Naive thymus-derived CD4-positive, alpha-beta T cell (primary cell): ENCODE results near the gene VAPB. TPM values are rescaled to one million over a fixed set of nuclear protein-coding genes. Genes with fewer than 3 reads are reported as not detected.

ENCODE experiments used
- ATAC-seq: fragments of 150-1000 bp; cut with Tn5 transposase; 2 replicates; pipeline ENCODE4 v1.10.0; 2021; ENCODE audit warnings: mild to moderate bottlenecking, moderate library complexity
- CTCF ChIA-PET: fragments of 350-600 bp; sonication (Branson Sonifier 250); formaldehyde crosslinking; loops from one replicate; lab custom pipeline; 2021; ENCODE audit warnings: antibody characterized with exemption; lab: Charles Lee
- POLR2A ChIA-PET: fragments of 350-600 bp; sonication (Branson Sonifier 250); formaldehyde crosslinking; loops from one replicate; lab custom pipeline; 2021; ENCODE audit warnings: antibody characterized with exemption, inconsistent platforms; lab: Charles Lee
- DNase-seq, 9 donors: peaks; one replicate each; pipeline versions ENCODE4 v3.0.0 to v3.0.0-alpha.2; 2020 to 2022; ENCODE audit warnings: mixed read lengths in 1 of 9
- H3K27ac ChIP-seq: one replicate; pipeline ENCODE4 v1.7.0; 2013; ENCODE audit warnings: mild to moderate bottlenecking, low read depth, low read length, moderate library complexity
- H3K27me3 ChIP-seq, 2 donors: one replicate each; pipeline ENCODE4 v1.7.0; 2013; ENCODE audit warnings: low read length in 2 of 2, mild to moderate bottlenecking in 2 of 2, moderate library complexity in 2 of 2; ENCODE audit not compliant: control insufficient read depth in 2 of 2, insufficient read depth in 2 of 2
- H3K36me3 ChIP-seq, 3 experiments: 1 replicate in 2 of 3; 2 replicates in 1 of 3; pipeline ENCODE4 v1.7.0; 2013; ENCODE audit warnings: low read length in 3 of 3, mild to moderate bottlenecking in 3 of 3, moderate library complexity in 1 of 3; ENCODE audit not compliant: insufficient read depth in 3 of 3, control insufficient read depth in 2 of 3
- H3K4me1 ChIP-seq, 2 donors: one replicate each; pipeline ENCODE4 v1.7.0; 2013; ENCODE audit warnings: low read length in 2 of 2, mild to moderate bottlenecking in 2 of 2, moderate library complexity in 1 of 2; ENCODE audit not compliant: control insufficient read depth in 2 of 2, insufficient read depth in 2 of 2
- H3K4me3 ChIP-seq: 2 replicates; pipeline ENCODE4 v1.7.0; 2013; ENCODE audit warnings: mild to moderate bottlenecking, low read length
- H3K9me3 ChIP-seq, 3 experiments: 1 replicate in 2 of 3; 2 replicates in 1 of 3; pipeline ENCODE4 v1.7.0; 2013; ENCODE audit warnings: low read length in 3 of 3; ENCODE audit not compliant: control insufficient read depth in 2 of 3
- H3K27ac Mint-ChIP-seq, 9 donors: one replicate each; pipeline ENCODE4 v1.8.0; 2020 to 2022; ENCODE audit warnings: mixed read lengths in 9 of 9, mild to moderate bottlenecking in 8 of 9, moderate library complexity in 5 of 9, inconsistent platforms in 2 of 9
- H3K27me3 Mint-ChIP-seq, 5 donors: one replicate each; pipeline ENCODE4 v1.8.0; 2021 to 2022; ENCODE audit warnings: mixed read lengths in 5 of 5, mild to moderate bottlenecking in 1 of 5
- H3K36me3 Mint-ChIP-seq, 5 donors: one replicate each; pipeline ENCODE4 v1.8.0; 2020 to 2022; ENCODE audit warnings: mixed read lengths in 5 of 5, mild to moderate bottlenecking in 3 of 5, inconsistent platforms in 1 of 5
- H3K4me1 Mint-ChIP-seq, 7 donors: one replicate each; pipeline ENCODE4 v1.8.0; 2020 to 2022; ENCODE audit warnings: mixed read lengths in 7 of 7, mild to moderate bottlenecking in 3 of 7, inconsistent platforms in 1 of 7
- H3K4me3 Mint-ChIP-seq, 10 donors: one replicate each; pipeline ENCODE4 v1.8.0; 2020 to 2022; ENCODE audit warnings: mild to moderate bottlenecking in 10 of 10, mixed read lengths in 10 of 10, moderate library complexity in 6 of 10, inconsistent platforms in 2 of 10
- H3K9me3 Mint-ChIP-seq, 11 donors: one replicate each; pipeline ENCODE4 v1.8.0; 2020 to 2022; ENCODE audit warnings: mixed read lengths in 11 of 11, mild to moderate bottlenecking in 4 of 11, inconsistent platforms in 1 of 11, moderate library complexity in 1 of 11
- intact Hi-C, 2 donors: fragments of 100-400 bp; cut with micrococcal nuclease; formaldehyde crosslinking; loops; one replicate each; pipeline ENCODE4 v1.15.1; 2023
- polyA plus RNA-seq, 2 donors: library from polyadenylated mRNA; unstranded; fragments of 300-500 nt; fragmentation: Illumina TruSeq; gene quantifications; one replicate each; pipeline ENCODE4 v1.2.3, GENCODE V29; 2021
- total RNA-seq, 6 experiments: library from RNA in 5 of 6; stranded (reverse) in 5 of 6; gene quantifications; 1 replicate in 5 of 6; 2 replicates in 1 of 6; pipeline ENCODE4 v1.2.3 and lab custom pipeline; 2021 to 2026

VAPB gene
- total and polyA plus RNA-seq, 7 experiments from 2014 or later = 21.9 to 37.0 (median 25.3) TPM

GRCh38 chr20:58431134-58431533, 42.1 kb downstream of the VAPB start:
- Mint-ChIP-seq H3K9me3 (peaks cover 0 to 3% (median 0%) of the 10 kb centered on the region in 11 donors), H3K27me3 (no peaks in the 10 kb centered on the region), H3K4me3 (no peak overlapping the region), H3K27ac (no peak overlapping the region), H3K36me3 (peaks cover 6 to 19% (median 9%) of the 10 kb centered on the region in 5 donors), H3K4me1 (peaks cover 18 to 50% (median 44%) of the 10 kb centered on the region in 7 donors)
- Histone ChIP-seq H3K27me3 (no peaks in the 10 kb centered on the region), H3K9me3 (no peaks in the 10 kb centered on the region), H3K4me1 (peaks cover 0 to 5% of the 10 kb centered on the region in 2 donors), H3K4me3 (no peak overlapping the region), H3K27ac (no peak overlapping the region), H3K36me3 (peaks cover 0 to 8% (median 4%) of the 10 kb centered on the region in 3 experiments)
- POLR2A ChIA-PET = interaction anchor here (1.0 kb wide), 1 partner anchor 11 kb away, joined by 3 read pairs; no protein-coding TSS in a partner anchor
- CTCF ChIA-PET = no interaction called here
- DNase-seq (no peak), ATAC-seq (no peak)
- intact Hi-C loops = no loop called here

DNA sequence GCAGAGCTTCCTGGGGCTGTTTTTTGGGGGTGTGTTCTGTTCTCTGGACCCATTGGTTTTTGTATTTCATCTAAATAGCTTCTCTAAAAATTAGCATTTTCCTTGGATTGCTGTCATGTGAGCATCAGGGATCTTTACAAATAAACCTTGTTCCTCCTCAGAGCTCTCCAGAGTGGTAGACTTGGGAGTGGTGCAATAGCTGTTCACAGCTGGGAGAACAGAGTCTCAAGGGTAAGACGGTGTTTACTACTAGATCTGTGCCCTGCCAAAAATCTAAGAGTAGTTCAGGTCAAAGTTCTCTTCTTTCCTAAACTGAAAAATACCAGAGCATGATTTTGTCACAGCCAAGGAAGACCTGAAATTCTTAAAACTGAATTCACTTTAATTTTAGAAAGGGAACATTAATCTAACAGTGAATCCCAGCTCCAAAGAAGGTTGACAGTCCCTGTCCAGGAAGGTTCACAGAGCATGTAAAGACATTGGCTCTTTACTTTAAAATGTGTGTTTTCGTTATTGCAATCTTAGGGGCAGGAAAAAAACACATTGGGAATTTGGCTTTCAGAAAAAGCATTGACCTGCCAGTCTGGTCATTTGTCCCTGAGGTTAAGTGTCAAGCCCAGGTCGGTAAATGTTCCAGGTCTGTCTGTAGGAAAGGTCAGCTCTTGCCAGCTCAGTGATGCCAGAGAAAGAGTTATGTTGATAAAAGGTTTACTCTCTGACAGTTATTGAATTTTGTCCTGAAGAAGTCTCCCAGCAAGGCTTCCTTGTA, 43.3 kb downstream of the VAPB start:
- ATAC-seq (no peak), DNase-seq (no peak)
- H3K4me1 ChIP-seq = peaks cover 0 to 5% of the 10 kb centered on the region in 2 donors
- Mint-ChIP-seq H3K36me3 (peaks cover 6 to 21% (median 10%) of the 10 kb centered on the region in 5 donors), H3K27me3 (no peaks in the 10 kb centered on the region), H3K27ac (peak overlapping the region in 7 of 9 donors; percentile 38 to 81 (median 68)), H3K4me3 (peak overlapping the region in 1 of 10 donors; percentile 34), H3K4me1 (peaks cover 18 to 53% (median 44%) of the 10 kb centered on the region in 7 donors), H3K9me3 (peaks cover 0 to 3% (median 0%) of the 10 kb centered on the region in 11 donors)
- no peaks in the 10 kb centered on the region for H3K9me3 ChIP-seq
- no peaks in the 10 kb centered on the region for H3K27me3 ChIP-seq
- H3K36me3 ChIP-seq = peaks cover 3 to 10% (median 4%) of the 10 kb centered on the region in 3 experiments
- intact Hi-C loops = loop anchor here in 1 of 2 donors (2.0 kb wide), 1 partner anchor 24 kb away; no protein-coding TSS in a partner anchor
- ChIA-PET CTCF (no interaction called here), POLR2A (interaction anchor here (1.0 kb wide), 1 partner anchor 12 kb away, joined by 3 read pairs; no protein-coding TSS in a partner anchor)
- H3K27ac ChIP-seq = no peak overlapping the region
- H3K4me3 ChIP-seq = no peak overlapping the region

GRCh38 chr20:58433029-58433647, 44.1 kb downstream of the VAPB start:
- CTCF ChIA-PET = no interaction called here
- no peaks in the 10 kb centered on the region for H3K27me3 ChIP-seq
- H3K36me3 Mint-ChIP-seq = peaks cover 6 to 25% (median 13%) of the 10 kb centered on the region in 5 donors
- no peak for DNase-seq
- peaks cover 0 to 3% (median 0%) of the 10 kb centered on the region in 11 donors for H3K9me3 Mint-ChIP-seq
- peaks cover 3 to 17% (median 4%) of the 10 kb centered on the region in 3 experiments for H3K36me3 ChIP-seq
- no peaks in the 10 kb centered on the region for H3K27me3 Mint-ChIP-seq
- ATAC-seq = no peak
- H3K27ac Mint-ChIP-seq = peak overlapping the region; percentile 11 to 81 (median 71)
- POLR2A ChIA-PET = interaction anchor here (1.0 kb wide), 1 partner anchor 8 kb away, joined by 3 read pairs; no protein-coding TSS in a partner anchor
- H3K9me3 ChIP-seq = no peaks in the 10 kb centered on the region
- peaks cover 0 to 5% of the 10 kb centered on the region in 2 donors for H3K4me1 ChIP-seq
- no peak overlapping the region for H3K27ac ChIP-seq
- H3K4me3 Mint-ChIP-seq = peak overlapping the region in 1 of 10 donors; percentile 7
- intact Hi-C loops = loop anchor here in 1 of 2 donors (2.0 kb wide), 1 partner anchor 24 kb away; no protein-coding TSS in a partner anchor
- H3K4me3 ChIP-seq = no peak overlapping the region
- H3K4me1 Mint-ChIP-seq = peaks cover 23 to 59% (median 50%) of the 10 kb centered on the region in 7 donors

DNA sequence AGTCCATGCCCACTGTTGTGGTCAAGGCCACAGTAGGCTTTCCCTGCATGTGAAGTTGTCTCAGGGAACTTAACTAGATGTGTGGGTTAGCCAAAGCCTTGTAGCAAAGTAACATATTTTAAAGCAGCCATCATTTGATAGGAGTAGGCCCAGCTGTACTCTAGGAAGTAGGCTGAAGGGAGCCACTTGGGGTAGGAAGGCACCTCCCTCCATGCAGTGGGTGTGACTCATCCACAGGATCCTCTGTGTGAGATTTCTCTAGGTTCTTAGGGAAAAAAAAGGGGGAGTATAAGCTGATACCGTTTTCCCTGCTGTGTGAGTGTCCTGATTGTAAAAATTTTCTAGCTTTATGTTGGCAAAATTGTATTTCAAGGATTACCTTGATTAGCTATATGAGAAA, 44.7 kb downstream of the VAPB start:
- peaks cover 0 to under 1% (median 0%) of the 10 kb centered on the region in 11 donors for H3K9me3 Mint-ChIP-seq
- peaks cover 3 to 17% (median 4%) of the 10 kb centered on the region in 3 experiments for H3K36me3 ChIP-seq
- peaks cover 6 to 28% (median 11%) of the 10 kb centered on the region in 5 donors for H3K36me3 Mint-ChIP-seq
- POLR2A ChIA-PET = interaction anchor here (1.0 kb wide), 1 partner anchor 9 kb away, joined by 3 read pairs; no protein-coding TSS in a partner anchor
- H3K9me3 ChIP-seq = no peaks in the 10 kb centered on the region
- CTCF ChIA-PET = no interaction called here
- no peaks in the 10 kb centered on the region for H3K27me3 ChIP-seq
- DNase-seq (no peak), ATAC-seq (no peak)
- peaks cover 0 to 5% of the 10 kb centered on the region in 2 donors for H3K4me1 ChIP-seq
- no peak overlapping the region for H3K27ac ChIP-seq
- no peak overlapping the region for H3K4me3 Mint-ChIP-seq
- H3K4me3 ChIP-seq = no peak overlapping the region
- intact Hi-C loops = loop anchor here in 1 of 2 donors (2.0 kb wide), 1 partner anchor 25 kb away; no protein-coding TSS in a partner anchor
- H3K27ac Mint-ChIP-seq = peak overlapping the region in 5 of 9 donors; percentile 13 to 81 (median 53)
- H3K27me3 Mint-ChIP-seq = no peaks in the 10 kb centered on the region
- H3K4me1 Mint-ChIP-seq = peaks cover 28 to 59% (median 50%) of the 10 kb centered on the region in 7 donors

DNA sequence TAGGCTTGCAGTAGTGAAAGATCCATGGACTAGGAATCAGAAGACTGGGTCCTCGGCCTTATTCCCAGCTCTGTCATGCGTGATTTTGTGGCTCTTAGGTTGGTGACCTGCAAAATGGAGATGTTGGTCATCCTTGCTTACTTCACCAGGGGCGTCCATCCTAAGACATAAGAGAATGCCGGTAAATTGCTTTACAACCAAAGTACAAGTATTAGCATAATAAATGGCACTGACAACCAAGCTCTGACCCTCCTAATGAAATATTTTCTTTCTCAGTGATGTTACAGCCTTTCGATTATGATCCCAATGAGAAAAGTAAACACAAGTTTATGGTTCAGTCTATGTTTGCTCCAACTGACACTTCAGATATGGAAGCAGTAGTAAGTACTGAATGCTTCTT, 45.3 kb downstream of the VAPB start:
- CTCF ChIA-PET = no interaction called here
- ATAC-seq (no peak), DNase-seq (no peak)
- peaks cover 28 to 60% (median 47%) of the 10 kb centered on the region in 7 donors for H3K4me1 Mint-ChIP-seq
- no peak overlapping the region for H3K27ac Mint-ChIP-seq
- POLR2A ChIA-PET = interaction anchor here (1.0 kb wide), 1 partner anchor 9 kb away, joined by 3 read pairs; no protein-coding TSS in a partner anchor
- Histone ChIP-seq H3K4me1 (peaks cover 0 to 5% of the 10 kb centered on the region in 2 donors), H3K9me3 (no peaks in the 10 kb centered on the region), H3K36me3 (peaks cover 3 to 18% (median 4%) of the 10 kb centered on the region in 3 experiments), H3K27me3 (no peaks in the 10 kb centered on the region), H3K27ac (no peak overlapping the region), H3K4me3 (no peak overlapping the region)
- H3K4me3 Mint-ChIP-seq = no peak overlapping the region
- H3K27me3 Mint-ChIP-seq = no peaks in the 10 kb centered on the region
- peaks cover 3 to 28% (median 10%) of the 10 kb centered on the region in 5 donors for H3K36me3 Mint-ChIP-seq
- intact Hi-C loops = no loop called here
- H3K9me3 Mint-ChIP-seq = no peaks in the 10 kb centered on the region

GRCh38 chr20:58435237-58435636, 46.2 kb downstream of the VAPB start:
- H3K27ac Mint-ChIP-seq = peak overlapping the region in 3 of 9 donors; percentile 12 to 34 (median 29)

More at GRCh38 chr20:58435237-58435636, 46.2 kb downstream of the VAPB start:
- H3K9me3 ChIP-seq = no peaks in the 10 kb centered on the region
- no peaks in the 10 kb centered on the region for H3K27me3 ChIP-seq
- no peaks in the 10 kb centered on the region for H3K9me3 Mint-ChIP-seq
- peaks cover 0 to 5% of the 10 kb centered on the region in 2 donors for H3K4me1 ChIP-seq
- no peak overlapping the region for H3K4me3 ChIP-seq
- no peak overlapping the region for H3K27ac ChIP-seq
- H3K36me3 Mint-ChIP-seq = peaks cover 1 to 28% (median 10%) of the 10 kb centered on the region in 5 donors
- DNase-seq (no peak), ATAC-seq (no peak)
- H3K4me3 Mint-ChIP-seq = no peak overlapping the region
- peaks cover 3 to 26% (median 4%) of the 10 kb centered on the region in 3 experiments for H3K36me3 ChIP-seq
- peaks cover 34 to 61% (median 47%) of the 10 kb centered on the region in 7 donors for H3K4me1 Mint-ChIP-seq
- intact Hi-C loops = no loop called here
- ChIA-PET POLR2A (no interaction called here), CTCF (no interaction called here)
- no peaks in the 10 kb centered on the region for H3K27me3 Mint-ChIP-seq
